HUES48 (cell line): ENCODE measurements around the gene CCSER2.
"Not testable (repeated sequence)": the region's sequence is repeated elsewhere in the genome, so short reads cannot be mapped to it uniquely, and the experiment has no call there.

Experiments
- H3K27ac ChIP-seq: one replicate; pipeline ENCODE4 v1.7.0; 2013; ENCODE audit warnings: low read depth, low read length, inconsistent platforms
- H3K27me3 ChIP-seq: 2 replicates; pipeline ENCODE4 v1.6.1; 2013; ENCODE audit warnings: mild to moderate bottlenecking, low read length; ENCODE audit not compliant: control insufficient read depth, insufficient read depth
- H3K36me3 ChIP-seq: 2 replicates; pipeline ENCODE4 v1.6.1; 2013; ENCODE audit warnings: low read length; ENCODE audit not compliant: control insufficient read depth, insufficient read depth
- H3K4me1 ChIP-seq: 2 replicates; pipeline ENCODE4 v1.6.1; 2013; ENCODE audit warnings: mild to moderate bottlenecking, low read length; ENCODE audit not compliant: control insufficient read depth, insufficient read depth
- H3K4me3 ChIP-seq: 2 replicates; pipeline ENCODE4 v1.5.1; 2013; ENCODE audit warnings: mild to moderate bottlenecking, low read depth, low read length
- H3K9ac ChIP-seq: 2 replicates; pipeline ENCODE4 v1.6.1; 2013; ENCODE audit warnings: mild to moderate bottlenecking, low read depth, low read length, moderate library complexity
- H3K9me3 ChIP-seq: 2 replicates; pipeline ENCODE4 v1.6.1; 2013; ENCODE audit warnings: low read length; ENCODE audit not compliant: control insufficient read depth, insufficient read depth

The CCSER2 gene

GRCh38 chr10:84493361-84493760 is 165.0 kb downstream of the CCSER2 start:
- Histone ChIP-seq H3K9ac (no peak overlapping the region), H3K4me1 (peaks cover 13% of the 10 kb centered on the region), H3K36me3 (no peaks in the 10 kb centered on the region), H3K27me3 (no peaks in the 10 kb centered on the region), H3K4me3 (no peak overlapping the region), H3K27ac (no peak overlapping the region), H3K9me3 (peaks cover 4% of the 10 kb centered on the region; the same call in 1 of the 2 replicates)

- peaks cover 4% of the 10 kb centered on the region; the same call in 1 of the 2 replicates for H3K9me3 ChIP-seq
- no peaks in the 10 kb centered on the region for H3K36me3 ChIP-seq
- no peak overlapping the region for H3K9ac ChIP-seq
- H3K4me1 ChIP-seq, result peaks cover 13% of the 10 kb centered on the region
- H3K27ac ChIP-seq, result peak overlapping the region; percentile 49
- H3K27me3 ChIP-seq, result no peaks in the 10 kb centered on the region
- H3K4me3 ChIP-seq, result no peak overlapping the region
Measured at GRCh38 chr10:84493951-84494848, 165.8 kb downstream of the CCSER2 start.

- peaks cover 4% of the 10 kb centered on the region; the same call in 1 of the 2 replicates for H3K9me3 ChIP-seq
- peak overlapping the region; percentile 49 for H3K27ac ChIP-seq
- H3K27me3 ChIP-seq, result no peaks in the 10 kb centered on the region
- peaks cover 16% of the 10 kb centered on the region for H3K4me1 ChIP-seq
- H3K9ac ChIP-seq, result no peak overlapping the region
- no peak overlapping the region for H3K4me3 ChIP-seq
- no peaks in the 10 kb centered on the region for H3K36me3 ChIP-seq
Measured at GRCh38 chr10:84494849-84495180, 166.4 kb downstream of the CCSER2 start.

- Histone ChIP-seq H3K27me3 (no peaks in the 10 kb centered on the region), H3K9me3 (no peaks in the 10 kb centered on the region), H3K36me3 (no peaks in the 10 kb centered on the region), H3K4me1 (peaks cover 30% of the 10 kb centered on the region), H3K9ac (no peak overlapping the region), H3K4me3 (no peak overlapping the region), H3K27ac (no peak overlapping the region)
Measured at GRCh38 chr10:84497978-84498377, 169.6 kb downstream of the CCSER2 start.

- not testable (repeated sequence) for H3K4me3 ChIP-seq, H3K9ac ChIP-seq
Measured at GRCh38 chr10:84499039-84499438, 170.7 kb downstream of the CCSER2 start.

GRCh38 chr10:84499846-84500245 is 171.5 kb downstream of the CCSER2 start:
- Histone ChIP-seq H3K4me1 (peaks cover 24% of the 10 kb centered on the region), H3K27ac (no peak overlapping the region), H3K4me3 (no peak overlapping the region), H3K27me3 (no peaks in the 10 kb centered on the region), H3K9me3 (no peaks in the 10 kb centered on the region), H3K9ac (no peak overlapping the region), H3K36me3 (no peaks in the 10 kb centered on the region)

More at GRCh38 chr10:84499039-84499438, 170.7 kb downstream of the CCSER2 start:
- H3K27ac ChIP-seq, H3K9me3 ChIP-seq, H3K27me3 ChIP-seq, H3K36me3 ChIP-seq: not testable (repeated sequence)
- peaks cover 30% of the 10 kb centered on the region for H3K4me1 ChIP-seq

GRCh38 chr10:84510121-84510520 is 181.7 kb downstream of the CCSER2 start:
- no peaks in the 10 kb centered on the region for H3K9me3 ChIP-seq
- H3K27ac ChIP-seq, result peak overlapping the region; percentile 31
- no peak overlapping the region for H3K9ac ChIP-seq
- no peak overlapping the region for H3K4me3 ChIP-seq
- H3K4me1 ChIP-seq, result peaks cover 7% of the 10 kb centered on the region
- peaks cover 8% of the 10 kb centered on the region; the same call in 1 of the 2 replicates for H3K36me3 ChIP-seq
- H3K27me3 ChIP-seq, result no peaks in the 10 kb centered on the region

- Histone ChIP-seq H3K27me3 (no peaks in the 10 kb centered on the region), H3K4me1 (peaks cover 7% of the 10 kb centered on the region), H3K9ac (no peak overlapping the region), H3K4me3 (no peak overlapping the region), H3K27ac (no peak overlapping the region), H3K9me3 (no peaks in the 10 kb centered on the region), H3K36me3 (peaks cover 8% of the 10 kb centered on the region; the same call in 1 of the 2 replicates)
Measured at GRCh38 chr10:84511106-84511505, 182.7 kb downstream of the CCSER2 start.

GRCh38 chr10:84511709-84512285 is 183.4 kb downstream of the CCSER2 start:
- H3K27ac ChIP-seq, result no peak overlapping the region
- no peak overlapping the region for H3K4me3 ChIP-seq
- peaks cover 7% of the 10 kb centered on the region for H3K4me1 ChIP-seq
- H3K9ac ChIP-seq, result no peak overlapping the region
- H3K27me3 ChIP-seq, result no peaks in the 10 kb centered on the region
- no peaks in the 10 kb centered on the region for H3K9me3 ChIP-seq
- H3K36me3 ChIP-seq, result peaks cover 8% of the 10 kb centered on the region; the same call in 1 of the 2 replicates

- H3K36me3 ChIP-seq, result peaks cover 8% of the 10 kb centered on the region; the same call in 1 of the 2 replicates
- H3K9me3 ChIP-seq, result no peaks in the 10 kb centered on the region
- no peak overlapping the region for H3K4me3 ChIP-seq
- H3K27ac ChIP-seq, result no peak overlapping the region
- peaks cover 25% of the 10 kb centered on the region for H3K4me1 ChIP-seq
- no peak overlapping the region for H3K9ac ChIP-seq
- H3K27me3 ChIP-seq, result no peaks in the 10 kb centered on the region
Measured at GRCh38 chr10:84517554-84517953, 189.2 kb downstream of the CCSER2 start.

- no peak overlapping the region for H3K4me3 ChIP-seq
Measured at GRCh38 chr10:84519235-84519634, 190.8 kb downstream of the CCSER2 start.

More at GRCh38 chr10:84519235-84519634, 190.8 kb downstream of the CCSER2 start:
- Histone ChIP-seq H3K27ac (no peak overlapping the region), H3K4me1 (peaks cover 25% of the 10 kb centered on the region), H3K36me3 (0 out of 2 replicates have a peak, but pooled peaks cover under 1% of the 10 kb centered on the region), H3K9me3 (no peaks in the 10 kb centered on the region), H3K9ac (no peak overlapping the region), H3K27me3 (no peaks in the 10 kb centered on the region)
